RWPE2 (cell line): Measurements from ENCODE around the gene RNF38.
A peak's percentile ranks its signal among the peaks of the same experiment; 100 is the strongest.
"Not testable (repeated sequence)": the region's sequence is repeated elsewhere in the genome, so short reads cannot be mapped to it uniquely, and the experiment has no call there.

Experiments used
- ATAC-seq: fragments of 200-7000 bp; cut with Tn5 transposase; 3 replicates; pipeline ENCODE4 v1.9.1; 2021; ENCODE audit warnings: low read depth
- DNase-seq: peaks from one replicate; pipeline ENCODE4 v3.0.0-alpha.2; 2020; ENCODE audit warnings: low spot score
- H3K27ac ChIP-seq: fragments of 450-650 bp; 2 replicates; pipeline ENCODE4 v1.5.1; 2017; ENCODE audit warnings: mild to moderate bottlenecking; ENCODE audit not compliant: poor library complexity, severe bottlenecking
- H3K27me3 ChIP-seq: fragments of 250-450 bp; sonication (Bioruptor Pico); 2 replicates; pipeline ENCODE4 v1.5.1; 2021; ENCODE audit warnings: mild to moderate bottlenecking, moderate library complexity; ENCODE audit not compliant: insufficient read depth, poor library complexity, severe bottlenecking
- H3K36me3 ChIP-seq: fragments of 250-450 bp; sonication (Bioruptor Pico); 2 replicates; pipeline ENCODE4 v1.5.1; 2020; ENCODE audit warnings: low read depth, mild to moderate bottlenecking, moderate library complexity
- H3K4me1 ChIP-seq: fragments of 250-450 bp; sonication (Bioruptor Pico); 2 replicates; pipeline ENCODE4 v1.5.1; 2021; ENCODE audit warnings: mild to moderate bottlenecking, moderate library complexity; ENCODE audit not compliant: insufficient read depth, poor library complexity, severe bottlenecking
- H3K4me3 ChIP-seq: fragments of 250-450 bp; sonication (Bioruptor Pico); 2 replicates; pipeline ENCODE4 v1.5.1; 2021; ENCODE audit warnings: mild to moderate bottlenecking, moderate library complexity; ENCODE audit not compliant: severe bottlenecking
- H3K9me3 ChIP-seq: fragments of 250-450 bp; sonication (Bioruptor Pico); 2 replicates; pipeline ENCODE4 v1.5.1; 2021; ENCODE audit warnings: mild to moderate bottlenecking, moderate library complexity; ENCODE audit not compliant: severe bottlenecking
- TF ChIP-seq, protein P1 (sequence below): fragments of 450-650 bp; IDR thresholded peaks from one replicate; pipeline ENCODE4 v1.5.1; 2017; ENCODE audit warnings: mild to moderate bottlenecking, moderate library complexity; ENCODE audit not compliant: poor library complexity, severe bottlenecking

RNF38 gene

DNA sequence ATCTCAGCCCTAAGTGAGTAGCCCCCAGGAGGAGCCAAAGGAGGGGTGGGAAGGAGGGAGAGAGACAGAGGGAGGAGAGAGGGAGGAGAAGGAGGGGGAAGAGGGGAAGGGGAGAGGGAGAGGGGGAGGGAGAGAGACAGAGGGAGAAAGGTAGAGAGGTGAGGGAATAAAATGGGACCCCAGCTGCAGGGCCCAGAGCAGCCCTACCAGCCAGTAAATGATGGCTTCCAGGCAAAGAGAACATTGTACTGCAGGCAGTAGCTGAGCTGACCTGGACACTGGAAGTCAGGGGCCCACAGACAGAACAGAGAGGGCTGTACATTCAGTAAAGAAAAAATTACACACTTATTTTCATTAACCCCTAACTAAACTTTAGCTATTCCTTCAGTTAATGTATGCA, 84.0 kb downstream of the RNF38 start:
- H3K4me3 ChIP-seq: no peak overlapping the region
- no peaks in the 10 kb centered on the region for H3K36me3 ChIP-seq
- no peaks in the 10 kb centered on the region for H3K27me3 ChIP-seq
- TF ChIP-seq, protein P1, sequence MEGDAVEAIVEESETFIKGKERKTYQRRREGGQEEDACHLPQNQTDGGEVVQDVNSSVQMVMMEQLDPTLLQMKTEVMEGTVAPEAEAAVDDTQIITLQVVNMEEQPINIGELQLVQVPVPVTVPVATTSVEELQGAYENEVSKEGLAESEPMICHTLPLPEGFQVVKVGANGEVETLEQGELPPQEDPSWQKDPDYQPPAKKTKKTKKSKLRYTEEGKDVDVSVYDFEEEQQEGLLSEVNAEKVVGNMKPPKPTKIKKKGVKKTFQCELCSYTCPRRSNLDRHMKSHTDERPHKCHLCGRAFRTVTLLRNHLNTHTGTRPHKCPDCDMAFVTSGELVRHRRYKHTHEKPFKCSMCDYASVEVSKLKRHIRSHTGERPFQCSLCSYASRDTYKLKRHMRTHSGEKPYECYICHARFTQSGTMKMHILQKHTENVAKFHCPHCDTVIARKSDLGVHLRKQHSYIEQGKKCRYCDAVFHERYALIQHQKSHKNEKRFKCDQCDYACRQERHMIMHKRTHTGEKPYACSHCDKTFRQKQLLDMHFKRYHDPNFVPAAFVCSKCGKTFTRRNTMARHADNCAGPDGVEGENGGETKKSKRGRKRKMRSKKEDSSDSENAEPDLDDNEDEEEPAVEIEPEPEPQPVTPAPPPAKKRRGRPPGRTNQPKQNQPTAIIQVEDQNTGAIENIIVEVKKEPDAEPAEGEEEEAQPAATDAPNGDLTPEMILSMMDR: no peak
- no peaks in the 10 kb centered on the region for H3K9me3 ChIP-seq
- DNase-seq (no peak), ATAC-seq (no peak)
- H3K4me1 ChIP-seq: peaks cover 37% of the 10 kb centered on the region
- no peak overlapping the region for H3K27ac ChIP-seq

DNA sequence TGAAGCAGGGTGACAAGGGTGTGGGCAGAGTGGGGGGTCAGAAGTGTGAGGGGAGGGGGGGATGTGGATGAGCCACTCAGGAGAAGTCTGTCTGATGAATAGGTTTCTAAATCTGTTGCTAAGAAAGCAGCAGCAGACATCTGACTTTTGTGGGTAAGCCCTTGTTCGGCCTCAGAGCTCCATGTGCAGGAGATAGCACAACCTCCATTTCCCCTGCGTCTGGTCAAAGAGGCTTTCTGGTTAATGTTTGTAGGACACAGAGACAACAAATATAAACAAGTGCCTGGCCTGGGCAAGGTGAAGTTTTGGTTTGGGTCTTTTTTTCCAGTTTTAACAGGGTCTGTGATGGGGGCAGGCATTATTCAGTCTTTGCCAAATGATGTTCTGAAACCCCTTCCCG, 84.8 kb downstream of the RNF38 start:
- ATAC-seq (no peak), DNase-seq (no peak)
- TF ChIP-seq, protein P1: no peak
- peaks cover 31% of the 10 kb centered on the region for H3K4me1 ChIP-seq
- no peak overlapping the region for H3K4me3 ChIP-seq
- no peaks in the 10 kb centered on the region for H3K9me3 ChIP-seq
- H3K27ac ChIP-seq: no peak overlapping the region
- H3K27me3 ChIP-seq: no peaks in the 10 kb centered on the region
- no peaks in the 10 kb centered on the region for H3K36me3 ChIP-seq

GRCh38 chr9:36314740-36315139, 85.3 kb downstream of the RNF38 start:
- Histone ChIP-seq H3K27me3 (no peaks in the 10 kb centered on the region), H3K27ac (no peak overlapping the region), H3K36me3 (no peaks in the 10 kb centered on the region), H3K9me3 (no peaks in the 10 kb centered on the region), H3K4me3 (no peak overlapping the region), H3K4me1 (peaks cover 26% of the 10 kb centered on the region)
- TF ChIP-seq, protein P1: no peak
- ATAC-seq (no peak), DNase-seq (no peak)

DNA sequence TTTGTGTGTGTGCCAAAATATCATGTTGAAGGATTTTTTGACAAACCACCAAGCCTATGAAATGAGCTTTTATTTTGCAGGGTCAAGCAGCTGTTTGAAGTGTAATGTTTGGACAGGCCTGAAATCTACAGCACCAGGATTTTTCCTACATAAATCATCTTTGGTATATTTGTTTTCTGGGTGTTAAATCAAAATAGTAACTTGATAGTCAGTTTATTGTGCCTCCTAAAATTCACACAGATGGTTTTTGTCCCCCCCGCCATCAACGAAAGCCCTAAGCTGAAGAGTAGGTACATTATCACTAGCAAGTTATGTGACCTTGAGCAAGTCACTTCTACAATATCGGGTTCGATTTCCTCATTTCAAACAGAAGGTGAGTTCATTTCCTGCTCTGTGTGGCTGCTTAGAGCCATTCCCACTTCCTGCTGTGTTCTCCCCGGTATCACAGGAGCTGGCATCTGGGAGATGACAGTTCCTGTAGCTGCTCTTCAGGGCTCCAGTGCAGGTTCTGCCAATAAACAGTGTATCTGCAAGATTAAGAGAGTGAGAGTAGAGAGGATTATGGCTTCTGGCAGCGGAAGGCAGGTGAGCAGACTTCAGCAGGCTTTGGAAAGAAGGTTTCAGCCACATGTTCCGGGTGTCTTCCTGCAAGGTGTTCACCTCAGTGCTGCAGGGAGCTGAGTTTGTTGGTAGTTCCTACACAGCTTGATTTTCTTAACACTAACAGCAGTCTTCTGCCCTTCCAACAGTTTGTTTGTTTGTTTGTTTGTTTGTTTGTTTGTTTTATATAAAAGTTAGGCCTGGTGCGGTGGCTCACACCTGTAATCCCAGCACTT, 93.4 kb downstream of the RNF38 start:
- no peaks in the 10 kb centered on the region for H3K36me3 ChIP-seq
- DNase-seq (no peak), ATAC-seq (peak; percentile 78)

DNA sequence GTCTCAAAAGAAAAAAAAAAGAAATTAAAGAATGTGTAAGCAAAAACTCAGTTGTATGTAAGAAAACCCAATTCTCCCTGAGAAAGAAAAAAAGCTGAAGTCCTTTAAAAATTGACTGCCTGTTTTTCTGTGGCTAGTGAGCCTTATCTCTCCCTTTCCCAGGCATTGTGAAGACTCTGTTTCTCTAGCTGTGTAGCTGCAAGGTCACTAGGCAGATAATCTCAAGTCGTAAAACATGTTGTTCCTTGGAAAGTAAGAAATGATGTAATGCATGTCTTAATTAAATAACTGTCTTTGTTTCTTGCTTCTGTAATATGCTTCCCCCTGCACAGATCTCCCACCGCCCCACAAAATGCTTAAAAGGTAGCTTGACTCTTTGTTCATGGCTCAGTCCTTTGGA, 95.7 kb downstream of the RNF38 start:
- H3K4me3 ChIP-seq, DNase-seq, H3K27me3 ChIP-seq, ATAC-seq, H3K27ac ChIP-seq, H3K9me3 ChIP-seq, H3K36me3 ChIP-seq: not testable (repeated sequence)
- peaks cover 11% of the 10 kb centered on the region for H3K4me1 ChIP-seq

More for the DNA sequence above, 93.4 kb downstream of the RNF38 start:
- Histone ChIP-seq H3K4me3 (no peak overlapping the region), H3K27me3 (no peaks in the 10 kb centered on the region), H3K4me1 (peaks cover 11% of the 10 kb centered on the region), H3K9me3 (no peaks in the 10 kb centered on the region), H3K27ac (peak overlapping the region; percentile 76)
- TF ChIP-seq, protein P1: no peak
